GM12878 (cell line): ENCODE data around the gene CEND1.

Experiments used
- CBX5 ChIP-seq: sonication (generic); IDR thresholded peaks from 2 replicates; pipeline ENCODE4 v1.6.1; 2016; ENCODE audit warnings: low read depth, moderate library complexity, mild to moderate bottlenecking, inconsistent platforms
- CTCF ChIP-seq, 3 experiments: IDR thresholded peaks in 2 of 3; conservative IDR thresholded peaks in 1 of 3; 2 replicates each; pipeline ENCODE4 v1.5.1; 2011; ENCODE audit warnings: low read depth in 3 of 3, low read length in 3 of 3, mild to moderate bottlenecking in 3 of 3, control low read depth in 2 of 3, moderate library complexity in 2 of 3, inconsistent platforms in 1 of 3, mixed read lengths in 1 of 3; ENCODE audit not compliant: control insufficient read depth in 2 of 3, insufficient read depth in 1 of 3; ENCODE audit errors: extremely low read depth in 1 of 3
- E4F1 ChIP-seq: fragments of 450-650 bp; IDR thresholded peaks from 2 replicates; pipeline ENCODE4 v1.6.1; 2018; ENCODE audit warnings: borderline replicate concordance, mild to moderate bottlenecking; ENCODE audit not compliant: partially characterized antibody
- HDGF ChIP-seq: fragments of 450-650 bp; IDR thresholded peaks from 2 replicates; pipeline ENCODE4 v1.6.1; 2016; ENCODE audit warnings: antibody characterized with exemption
- PAX5 ChIP-seq: IDR thresholded peaks from 2 replicates; pipeline ENCODE4 v1.6.1; 2011; ENCODE audit warnings: low read depth, low read length, borderline replicate concordance
- REST ChIP-seq: IDR thresholded peaks from 2 replicates; pipeline ENCODE4 v1.6.1; 2012; ENCODE audit warnings: mild to moderate bottlenecking, low read depth, low read length
- SP1 ChIP-seq: IDR thresholded peaks from one replicate; pipeline ENCODE4 v1.6.1; 2011; ENCODE audit warnings: low read depth, low read length
- USF2 ChIP-seq: IDR thresholded peaks from 2 replicates; pipeline ENCODE4 v1.6.1; 2011; ENCODE audit warnings: low read depth, low read length, improper control_type of control experiment, borderline replicate concordance
- ZNF274 ChIP-seq: IDR thresholded peaks from one replicate; pipeline ENCODE4 v1.8.0; 2011; ENCODE audit not compliant: insufficient read length, insufficient read depth
- TF ChIP-seq, protein P1 (sequence below): IDR thresholded peaks from 2 replicates; pipeline ENCODE4 v1.6.1; 2011; ENCODE audit warnings: borderline replicate concordance, low read depth, mild to moderate bottlenecking, moderate library complexity, mixed read lengths, low read length; ENCODE audit not compliant: insufficient read depth; ENCODE audit errors: extremely low read length

DNA sequence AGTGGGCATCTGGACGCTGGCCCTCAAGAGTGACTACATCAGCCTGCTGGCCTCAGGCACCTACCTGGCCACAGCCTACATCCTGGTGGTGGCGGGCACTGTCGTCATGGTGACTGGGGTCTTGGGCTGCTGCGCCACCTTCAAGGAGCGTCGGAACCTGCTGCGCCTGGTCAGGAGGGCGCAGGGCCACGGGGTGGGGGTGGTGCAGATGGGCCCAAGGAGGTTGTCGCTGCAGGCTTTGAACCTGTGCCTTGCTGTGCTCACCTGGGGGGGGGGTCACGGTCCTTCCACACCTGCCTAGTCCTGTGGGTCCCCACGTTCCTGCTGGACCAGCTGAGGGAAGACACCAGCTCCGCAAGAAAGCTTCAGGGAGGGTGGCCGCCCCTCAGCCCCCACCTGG is 46.4 kb upstream of the CEND1 start:
- TF ChIP-seq E4F1 (no peak), USF2 (no peak), CTCF (IDR thresholded peaks at IDR 0.05 in 2 of 3, conservative IDR thresholded peaks at IDR 0.05 in 1 of 3; ENCODE audit: control insufficient read depth in 2 of 3, extremely low read depth in 1 of 3, insufficient read depth in 1 of 3, low read depth in 3 of 3, low read length in 3 of 3) (no peak), ZNF274 (no peak), SP1 (no peak), CBX5 (no peak), HDGF (no peak), PAX5 (no peak), REST (no peak)
- TF ChIP-seq, protein P1, sequence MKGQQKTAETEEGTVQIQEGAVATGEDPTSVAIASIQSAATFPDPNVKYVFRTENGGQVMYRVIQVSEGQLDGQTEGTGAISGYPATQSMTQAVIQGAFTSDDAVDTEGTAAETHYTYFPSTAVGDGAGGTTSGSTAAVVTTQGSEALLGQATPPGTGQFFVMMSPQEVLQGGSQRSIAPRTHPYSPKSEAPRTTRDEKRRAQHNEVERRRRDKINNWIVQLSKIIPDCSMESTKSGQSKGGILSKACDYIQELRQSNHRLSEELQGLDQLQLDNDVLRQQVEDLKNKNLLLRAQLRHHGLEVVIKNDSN = no peak
